GM21515 (cell line): ENCODE data around the gene MAGI1.
"Not testable (repeated sequence)": the region's sequence is repeated elsewhere in the genome, so short reads cannot be mapped to it uniquely, and the experiment has no call there.

ENCODE experiments used
- ATAC-seq: cut with Tn5 transposase; IDR thresholded peaks from one replicate; pipeline ENCODE4 v1.9.1; 2021; ENCODE audit not compliant: unreplicated experiment

MAGI1 gene

DNA sequence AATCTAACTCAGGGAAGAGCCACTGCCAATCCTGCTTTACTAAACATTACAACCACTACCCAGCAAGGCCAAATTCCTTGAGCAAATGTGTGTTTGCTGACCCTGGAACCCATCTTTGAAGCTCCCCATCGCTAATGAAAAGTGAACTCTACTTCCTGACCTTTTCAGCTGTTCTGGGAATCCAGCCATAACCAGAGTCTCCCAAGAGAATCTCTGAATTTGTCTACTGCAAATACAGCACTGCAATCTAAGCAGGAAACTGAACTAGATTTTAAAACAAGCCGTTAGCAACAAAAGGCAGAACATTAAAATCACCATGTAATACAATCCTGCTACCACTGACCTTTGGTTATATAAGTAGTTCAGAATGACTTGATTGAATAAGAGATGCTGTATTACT lies 309.2 kb downstream of the MAGI1 start:
- no peak for ATAC-seq

DNA sequence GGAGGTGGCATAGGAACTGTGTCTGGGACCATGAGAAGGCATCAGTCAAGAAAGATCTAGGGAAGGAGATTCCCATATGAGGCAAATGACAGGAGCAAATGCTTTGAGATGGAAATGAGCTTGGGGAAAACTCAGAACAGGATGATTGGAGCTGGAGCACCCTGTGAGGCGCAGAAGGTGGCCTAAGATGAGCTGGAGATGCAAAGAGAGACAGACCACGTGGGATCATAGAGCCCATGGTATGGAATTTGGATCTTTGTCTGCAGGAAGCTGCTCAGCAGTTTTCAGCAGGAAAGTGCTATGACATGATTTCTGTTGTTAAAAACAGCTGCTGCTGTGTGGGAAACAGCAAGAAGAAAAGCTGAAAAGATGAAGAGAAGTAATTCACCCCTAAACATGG lies 310.6 kb downstream of the MAGI1 start:
- ATAC-seq = no peak

DNA sequence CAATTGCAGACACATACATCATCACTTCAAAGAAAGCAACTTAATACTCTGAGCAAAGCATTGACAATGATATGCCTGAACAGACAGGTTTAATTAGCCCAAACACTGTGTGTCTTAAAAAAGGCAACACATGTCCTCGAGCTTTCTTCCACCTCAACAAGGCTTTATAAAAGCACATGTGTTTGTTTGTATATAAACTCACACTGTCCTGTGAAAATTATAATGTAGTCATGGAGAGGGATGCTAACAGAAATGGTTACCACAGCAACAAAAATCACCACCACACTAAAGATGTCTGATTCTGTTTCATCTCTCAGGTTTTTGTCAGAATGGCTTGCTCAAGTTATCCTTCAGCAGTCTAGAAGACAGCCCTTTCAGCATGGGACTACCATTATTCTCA lies 314.7 kb downstream of the MAGI1 start:
- ATAC-seq = no peak

DNA sequence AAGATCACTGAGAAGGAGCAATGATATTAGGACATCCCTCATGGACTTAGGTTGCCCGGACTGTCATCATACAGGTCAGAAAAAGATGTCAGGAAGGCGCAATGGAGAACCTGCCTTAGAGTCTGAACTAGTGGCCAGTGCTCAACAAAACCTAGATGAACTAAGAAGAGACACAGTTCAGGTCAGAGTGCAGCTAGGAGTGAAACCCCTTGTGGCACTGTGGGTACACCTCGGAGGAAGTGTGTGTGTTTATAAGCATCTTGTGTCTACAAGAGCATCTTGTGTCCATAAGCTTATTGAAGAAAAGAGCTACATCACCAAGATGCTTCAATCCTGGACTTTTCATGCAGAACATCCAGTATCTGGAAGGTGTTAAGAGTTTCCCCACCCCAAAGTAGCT lies 315.7 kb downstream of the MAGI1 start:
- ATAC-seq = no peak

DNA sequence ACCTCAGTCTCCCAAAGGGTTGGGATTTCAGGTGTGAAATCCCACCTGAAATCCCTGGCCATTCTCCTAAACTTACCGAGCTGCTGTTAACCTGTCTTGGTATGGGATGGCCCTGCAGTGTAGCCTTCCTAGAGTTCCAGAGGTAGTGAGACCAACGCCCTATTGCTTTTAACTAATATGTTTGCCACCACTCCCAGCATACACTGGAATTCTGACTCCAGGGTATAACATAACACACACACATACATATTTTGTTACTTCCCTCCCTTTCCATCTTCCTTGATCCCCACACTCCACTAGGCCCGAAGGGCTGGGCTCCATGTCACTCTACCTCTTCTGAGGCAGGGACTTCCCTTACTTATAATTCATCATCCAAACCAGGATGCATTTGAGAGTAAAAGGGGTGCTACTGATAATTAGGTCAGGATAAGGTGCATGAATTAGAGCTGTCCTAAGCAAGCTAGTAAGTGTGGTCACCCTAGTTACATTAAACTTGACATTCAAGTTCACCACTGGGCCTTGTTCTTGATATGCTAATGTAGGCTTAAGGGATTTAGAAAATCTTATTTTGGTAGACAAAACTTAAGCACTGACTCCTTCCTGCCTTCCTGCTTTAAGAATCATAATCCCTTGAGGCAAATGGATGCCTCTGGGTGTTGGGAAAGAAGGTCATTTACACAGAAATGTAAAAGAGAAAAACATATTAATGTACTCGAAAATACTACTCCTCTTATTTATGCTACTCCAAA lies 317.6 kb downstream of the MAGI1 start:
- ATAC-seq = no peak

DNA sequence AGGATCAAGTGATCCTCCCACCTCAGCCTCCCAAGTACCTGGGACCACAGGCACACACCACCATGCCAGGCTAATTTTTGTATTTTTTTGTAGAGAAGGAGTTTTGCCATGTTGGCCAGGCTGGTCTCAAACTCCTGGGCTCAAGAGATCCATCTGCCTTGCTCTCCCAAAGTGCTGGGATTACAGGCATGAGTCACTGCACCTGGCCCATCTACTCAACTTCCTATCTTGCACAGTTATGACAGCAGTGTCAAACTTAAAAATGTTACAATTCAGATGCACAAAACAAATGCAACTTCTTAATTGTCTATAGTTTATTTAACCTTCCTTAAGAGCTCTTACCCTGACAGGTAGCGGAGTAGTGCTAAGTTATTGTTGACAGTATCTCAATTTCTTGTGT lies 319.1 kb downstream of the MAGI1 start:
- ATAC-seq = not testable (repeated sequence)

DNA sequence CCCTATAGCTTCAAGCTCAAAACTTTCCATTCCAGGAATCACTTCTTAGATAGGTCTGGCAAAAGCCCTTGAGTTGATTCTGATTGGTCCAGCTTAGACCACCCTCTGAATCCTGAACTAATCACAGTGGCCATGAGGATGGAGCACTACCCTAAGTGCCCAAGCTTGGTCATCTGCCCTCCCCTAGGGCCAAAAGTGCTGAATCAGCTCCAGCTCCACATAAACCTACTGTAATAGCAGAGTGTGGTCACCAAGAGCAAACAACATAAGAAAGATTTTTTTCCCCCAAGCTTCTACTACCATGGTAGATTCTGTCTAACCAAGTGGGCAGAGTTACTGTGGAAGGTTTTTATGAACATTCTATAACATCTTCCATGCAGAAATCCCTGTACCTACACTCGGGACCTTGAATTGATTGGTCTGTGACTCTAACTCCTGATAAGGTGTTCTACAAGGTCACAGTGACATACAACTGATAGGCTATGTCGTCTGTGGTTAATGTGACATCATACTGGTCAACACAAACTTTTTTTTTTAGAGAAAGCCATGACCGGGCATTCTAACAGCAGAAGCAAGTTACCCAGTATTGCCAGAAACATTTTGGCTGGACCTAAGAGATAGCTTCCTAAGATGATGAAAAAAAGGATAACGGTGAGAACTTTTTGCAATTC lies 320.9 kb downstream of the MAGI1 start:
- ATAC-seq = no peak

DNA sequence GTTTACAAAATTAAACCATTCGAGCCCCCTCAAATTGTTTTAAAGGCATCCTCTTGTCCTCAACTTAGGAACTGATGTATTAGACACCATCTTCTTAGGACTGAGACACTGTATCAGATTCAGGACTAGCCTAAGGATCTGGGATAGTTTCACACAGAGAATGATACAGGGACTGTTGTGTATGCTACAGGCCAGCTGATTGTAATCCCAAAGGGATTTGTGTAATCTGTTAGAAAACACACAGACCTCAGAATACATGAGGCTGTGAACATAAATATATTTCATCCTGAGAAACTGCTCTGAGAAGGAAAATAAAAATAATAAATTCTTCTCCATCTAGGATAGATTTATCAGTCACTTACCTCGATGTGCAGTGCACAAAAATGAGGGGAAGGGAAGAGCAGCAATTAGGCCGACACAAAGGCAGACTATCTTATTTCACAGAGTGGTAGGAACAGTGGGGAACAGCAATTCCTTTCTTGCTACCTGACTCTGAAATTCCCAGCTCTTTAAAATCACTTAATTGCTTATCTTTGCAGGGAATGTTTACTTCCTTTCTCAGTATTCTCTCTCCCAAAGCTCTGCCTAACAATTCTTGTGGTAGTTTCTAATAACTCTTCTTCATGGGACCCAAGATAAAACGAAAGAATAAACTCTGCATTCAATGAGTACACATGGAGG lies 322.5 kb downstream of the MAGI1 start:
- ATAC-seq = no peak

DNA sequence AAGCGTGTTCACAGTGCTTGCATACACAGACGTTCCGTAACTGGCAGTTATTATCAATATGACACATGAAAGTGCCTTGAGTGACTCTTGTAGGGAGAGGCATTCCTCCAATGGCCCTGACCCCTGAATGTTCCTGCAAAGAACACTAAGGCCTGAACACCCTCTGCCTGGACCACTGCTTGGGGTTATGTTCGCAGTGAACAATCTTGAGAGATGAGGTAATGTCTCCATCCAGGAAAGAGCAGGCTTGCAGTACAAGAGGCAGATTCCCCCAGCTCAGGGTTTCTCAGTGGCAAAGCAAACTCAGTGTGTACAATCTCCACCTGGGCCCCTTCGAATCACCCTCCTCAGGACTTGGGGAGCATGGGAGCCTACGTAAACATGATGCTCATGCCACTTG lies 324.6 kb downstream of the MAGI1 start:
- ATAC-seq = no peak

DNA sequence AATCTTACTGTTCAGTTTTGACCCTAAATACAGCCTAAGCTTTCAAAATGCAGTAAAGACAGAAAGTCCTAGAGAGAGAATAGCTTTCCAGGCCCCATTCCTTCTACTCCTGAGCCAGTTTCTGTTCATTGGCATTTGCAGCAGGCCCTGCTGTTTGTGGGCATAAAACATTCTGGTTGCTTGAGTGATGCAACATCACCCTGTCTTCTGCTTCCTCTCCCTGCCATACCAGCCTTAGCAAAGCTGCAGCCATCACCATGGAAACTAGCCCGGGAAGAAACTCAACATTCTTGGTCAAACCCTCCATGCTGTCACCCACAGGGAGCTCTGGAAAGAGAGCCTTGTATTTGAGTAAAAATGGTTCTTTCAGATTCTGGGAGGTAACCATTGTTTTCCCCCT lies 325.7 kb downstream of the MAGI1 start:
- ATAC-seq = no peak

DNA sequence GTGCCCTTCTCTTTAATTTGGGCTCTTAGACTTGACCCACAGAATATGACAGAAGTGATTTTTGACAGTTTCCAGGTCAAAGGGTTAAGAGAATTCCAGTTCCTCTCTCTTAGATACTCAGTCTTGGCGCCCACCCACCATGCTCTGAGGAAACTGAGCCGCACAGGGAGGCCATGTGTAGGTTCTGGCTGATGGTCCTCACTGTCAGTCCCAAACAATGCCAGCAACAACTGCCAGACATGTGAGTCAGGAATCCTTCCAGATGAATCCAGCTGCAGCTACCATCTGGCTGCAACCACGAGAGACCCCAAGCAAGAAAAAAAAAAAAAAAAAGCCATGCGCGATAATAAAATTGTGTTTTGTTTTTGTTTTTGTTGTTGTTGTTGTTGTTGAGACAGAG lies 326.6 kb downstream of the MAGI1 start:
- ATAC-seq = no peak

DNA sequence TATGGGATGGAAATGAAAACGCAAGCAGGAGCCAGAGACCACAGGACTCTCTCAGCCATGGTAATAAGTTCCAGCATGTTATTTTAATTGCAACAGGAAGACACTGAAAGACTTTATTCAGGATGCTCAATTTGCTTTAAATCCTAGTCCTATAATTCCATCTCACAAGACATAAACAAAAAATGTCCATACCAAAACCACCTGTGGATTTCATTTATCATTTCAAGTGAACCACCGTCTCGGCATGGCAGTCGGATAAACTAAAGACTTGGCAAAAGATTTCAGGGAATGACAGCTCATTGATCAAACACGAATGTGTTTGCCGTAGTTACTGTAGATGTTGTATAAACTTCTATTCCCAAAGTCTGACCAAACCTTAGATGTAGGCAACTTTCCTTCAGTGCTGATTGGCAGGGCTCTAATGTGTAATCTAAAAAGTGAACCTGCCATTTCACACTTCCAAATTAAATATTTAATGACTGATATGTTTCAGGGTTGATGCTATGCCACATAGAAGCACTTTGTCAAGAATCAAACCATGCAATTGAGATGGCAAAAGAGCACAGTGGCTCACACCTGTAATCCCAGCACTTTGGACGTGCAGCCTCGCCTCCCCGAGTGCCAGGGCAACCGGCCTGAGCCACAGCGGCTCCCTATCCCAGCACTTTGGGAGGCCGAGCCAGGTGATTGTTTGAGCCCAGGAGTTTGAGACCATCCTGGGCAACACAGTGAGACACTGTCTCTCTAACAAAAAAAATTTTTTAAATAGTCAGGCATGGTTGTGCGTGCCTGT lies 331.7 kb downstream of the MAGI1 start:
- no peak for ATAC-seq

DNA sequence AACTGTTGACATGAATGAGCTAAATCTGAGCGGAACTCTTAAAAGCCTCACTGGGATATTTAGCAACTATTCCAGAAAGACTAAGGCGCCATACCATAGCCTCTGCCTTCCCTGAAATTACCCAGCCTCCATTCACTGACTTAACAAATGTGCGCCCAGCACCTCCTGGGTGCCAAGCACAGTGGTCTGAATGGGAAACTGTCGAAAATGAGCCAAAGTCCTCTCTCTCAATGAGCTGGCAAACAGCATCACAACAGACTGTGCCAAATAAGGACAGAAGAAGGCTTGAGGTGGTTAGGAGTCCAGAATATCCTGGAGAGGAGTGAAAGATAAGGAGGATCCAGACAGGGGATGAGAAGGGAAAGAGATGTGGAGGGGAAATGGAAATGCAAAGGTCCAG lies 332.4 kb downstream of the MAGI1 start:
- ATAC-seq = no peak

DNA sequence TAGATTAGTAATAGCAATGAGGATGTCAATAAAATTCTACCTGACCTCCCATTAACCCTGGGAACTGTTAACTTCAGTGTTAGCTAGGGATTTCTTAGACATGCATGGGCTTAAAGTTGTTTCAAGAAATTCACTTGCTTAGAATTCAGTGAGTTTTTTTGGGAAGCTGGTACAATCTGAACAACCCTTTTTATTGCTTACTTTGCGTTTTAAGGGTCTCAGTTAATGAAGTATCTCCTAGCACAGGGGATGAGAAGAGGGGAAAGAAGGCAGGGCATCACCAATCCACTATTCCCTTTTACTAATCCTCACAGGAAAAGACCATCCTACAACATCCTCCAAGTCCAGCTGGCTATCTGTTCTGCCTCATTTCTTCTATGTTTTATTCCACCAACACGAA lies 334.9 kb downstream of the MAGI1 start:
- ATAC-seq = no peak

DNA sequence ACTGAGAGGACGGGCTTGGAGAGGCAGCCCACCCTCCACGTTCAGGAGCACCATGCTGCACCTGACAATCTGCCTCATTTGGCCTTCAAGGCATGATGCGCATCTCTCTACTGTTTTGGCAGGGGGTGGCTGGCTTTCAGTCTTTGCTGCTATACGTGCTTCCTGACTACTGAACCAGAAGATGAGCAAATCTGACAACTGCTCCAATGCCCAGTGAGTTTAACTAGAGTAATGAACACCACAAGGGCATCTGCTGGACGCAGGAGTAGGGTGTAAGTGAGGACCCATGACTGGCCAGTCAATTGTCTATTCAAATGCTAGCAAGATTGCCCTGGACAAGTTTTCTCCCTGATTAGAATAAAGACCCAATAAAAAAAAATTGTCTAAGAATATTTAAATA lies 335.7 kb downstream of the MAGI1 start:
- no peak for ATAC-seq

DNA sequence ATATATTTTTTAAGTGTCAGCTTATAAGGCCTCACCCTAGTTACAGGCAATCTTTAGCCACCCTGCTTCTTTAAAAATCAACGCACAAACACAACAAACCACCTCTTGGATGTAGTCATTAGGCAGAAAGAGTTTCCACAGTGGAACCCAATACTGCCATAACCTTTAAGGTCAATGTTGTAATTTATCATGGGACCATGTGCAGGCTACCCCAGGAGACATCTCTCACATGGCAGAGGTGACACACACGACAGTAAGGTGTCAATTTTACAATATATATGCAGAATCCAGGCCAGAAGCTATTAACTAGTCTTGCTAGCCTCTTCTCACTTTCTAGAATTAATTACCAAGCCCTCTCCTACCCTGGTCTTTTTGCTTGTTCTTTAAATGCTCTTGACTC lies 336.5 kb downstream of the MAGI1 start:
- ATAC-seq = no peak

DNA sequence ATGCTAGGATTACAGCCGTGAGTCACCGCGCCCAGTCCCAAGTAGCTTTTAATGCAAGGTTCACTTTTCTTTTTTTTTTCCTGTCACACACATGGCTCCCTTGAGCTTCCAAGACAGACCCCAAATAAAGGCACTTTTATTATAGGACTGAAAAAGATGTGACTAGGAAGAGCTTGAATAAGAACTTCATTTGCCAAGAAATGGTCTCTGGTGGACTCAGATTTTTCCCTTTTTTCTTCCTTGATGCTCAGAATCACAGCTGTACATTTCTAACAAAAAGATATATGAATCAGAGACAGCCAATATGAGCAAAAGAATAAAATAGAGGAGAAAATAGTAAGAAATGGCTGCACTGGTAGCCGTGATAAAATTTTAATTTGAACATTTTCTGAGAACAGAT lies 337.2 kb downstream of the MAGI1 start:
- ATAC-seq = no peak

DNA sequence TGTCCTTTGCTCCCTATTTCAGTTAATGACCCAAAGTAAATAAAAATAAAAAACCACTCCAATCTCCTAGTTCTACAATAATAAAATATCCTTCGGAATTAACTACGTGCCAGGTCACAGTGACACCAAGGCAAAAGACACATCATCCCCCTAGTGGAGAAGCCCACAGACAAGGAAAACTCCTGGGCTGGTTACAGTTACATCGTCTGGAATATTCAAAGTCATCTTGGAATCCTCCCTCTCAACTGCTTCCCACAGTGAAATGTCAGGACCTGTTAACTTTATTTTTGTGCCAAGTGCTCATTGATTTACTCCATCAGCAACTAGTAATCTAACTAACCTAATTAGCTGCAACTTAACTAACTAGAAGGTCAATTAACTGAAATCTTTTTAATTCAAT lies 349.3 kb downstream of the MAGI1 start:
- no peak for ATAC-seq

DNA sequence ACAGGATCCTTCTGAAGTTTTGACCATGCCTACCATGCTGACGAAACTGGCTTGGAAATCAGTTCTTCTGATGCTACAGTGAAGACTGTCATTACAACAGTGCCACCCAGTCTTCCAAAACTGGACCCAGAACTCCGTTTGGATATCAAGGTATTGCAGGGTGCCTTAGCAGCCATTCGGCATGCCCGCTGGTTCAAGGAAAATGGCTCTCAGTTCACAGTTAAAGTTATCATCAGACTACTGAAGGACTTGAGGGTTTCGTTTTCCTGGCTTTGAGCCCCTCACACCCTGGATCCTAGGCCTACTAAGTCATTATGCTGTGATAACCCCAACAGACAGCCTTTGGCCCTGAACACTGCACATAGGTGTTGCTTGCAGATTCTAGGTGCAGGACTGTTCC lies 351.0 kb downstream of the MAGI1 start:
- no peak for ATAC-seq

DNA sequence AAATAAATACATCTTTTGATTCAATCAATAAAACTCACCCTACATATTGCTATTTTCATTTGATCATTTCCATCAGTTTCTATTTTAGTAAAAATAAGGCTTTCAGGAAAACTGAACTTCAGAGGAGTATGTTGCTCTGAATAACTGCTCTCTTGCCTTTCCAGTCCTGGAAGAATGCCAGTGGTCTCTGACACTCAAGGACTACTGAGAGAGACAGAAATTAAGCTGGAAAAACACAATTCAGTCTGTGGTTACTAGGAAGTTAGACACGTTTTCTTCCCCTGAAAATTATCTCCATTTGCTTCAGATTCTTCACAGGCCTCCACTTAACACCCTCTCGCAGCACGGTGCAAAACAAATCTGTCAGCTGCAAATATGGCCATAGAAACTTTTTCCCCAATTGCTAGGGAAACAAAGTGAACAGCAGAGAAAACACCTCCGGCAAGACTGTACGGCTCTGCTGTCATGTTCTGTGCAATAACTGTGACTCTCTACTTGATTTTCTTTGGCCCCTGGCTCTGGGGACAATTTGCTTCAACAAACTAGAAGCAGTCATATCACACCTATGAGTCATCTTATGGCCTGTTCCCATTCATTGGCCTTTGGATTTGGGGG lies 353.0 kb downstream of the MAGI1 start:
- ATAC-seq = no peak

DNA sequence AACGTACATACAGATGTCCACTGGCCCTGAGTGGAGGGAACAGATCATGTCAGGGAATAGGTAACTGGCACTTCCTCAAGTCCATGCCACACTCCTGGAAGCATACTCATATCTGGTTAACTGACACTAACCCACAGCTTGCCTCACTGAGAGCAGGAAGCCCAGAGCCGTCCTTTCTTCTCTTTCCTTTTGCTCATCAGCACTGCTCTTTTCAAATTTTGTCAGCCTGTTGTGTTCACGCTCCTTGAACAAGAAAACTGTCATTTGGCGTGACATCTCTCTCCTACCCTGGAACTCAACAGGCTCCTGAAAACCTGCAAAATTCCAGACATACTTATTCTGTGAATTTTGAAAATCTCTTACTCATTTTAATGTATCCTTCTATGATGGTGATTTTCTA lies 360.2 kb downstream of the MAGI1 start:
- no peak for ATAC-seq
